Mammary epithelial cell (primary cell): Measurements from ENCODE around the gene GARIN5B.

Experiments
- EZH2 ChIP-seq: IDR thresholded peaks from 2 replicates; pipeline ENCODE4 v1.6.1; 2012; ENCODE audit warnings: low read length, inconsistent platforms, borderline replicate concordance
- TF ChIP-seq, protein P1 (sequence below), 2 donors: IDR thresholded peaks in 1 of 2; conservative IDR thresholded peaks in 1 of 2; 2 replicates each; pipeline ENCODE4 v1.5.1; 2011 to 2012; ENCODE audit warnings: inconsistent platforms in 2 of 2, low read length in 2 of 2, mild to moderate bottlenecking in 2 of 2, control low read depth in 1 of 2, low read depth in 1 of 2; ENCODE audit not compliant: insufficient read depth in 1 of 2; ENCODE audit errors: extremely low read depth in 1 of 2

DNA sequence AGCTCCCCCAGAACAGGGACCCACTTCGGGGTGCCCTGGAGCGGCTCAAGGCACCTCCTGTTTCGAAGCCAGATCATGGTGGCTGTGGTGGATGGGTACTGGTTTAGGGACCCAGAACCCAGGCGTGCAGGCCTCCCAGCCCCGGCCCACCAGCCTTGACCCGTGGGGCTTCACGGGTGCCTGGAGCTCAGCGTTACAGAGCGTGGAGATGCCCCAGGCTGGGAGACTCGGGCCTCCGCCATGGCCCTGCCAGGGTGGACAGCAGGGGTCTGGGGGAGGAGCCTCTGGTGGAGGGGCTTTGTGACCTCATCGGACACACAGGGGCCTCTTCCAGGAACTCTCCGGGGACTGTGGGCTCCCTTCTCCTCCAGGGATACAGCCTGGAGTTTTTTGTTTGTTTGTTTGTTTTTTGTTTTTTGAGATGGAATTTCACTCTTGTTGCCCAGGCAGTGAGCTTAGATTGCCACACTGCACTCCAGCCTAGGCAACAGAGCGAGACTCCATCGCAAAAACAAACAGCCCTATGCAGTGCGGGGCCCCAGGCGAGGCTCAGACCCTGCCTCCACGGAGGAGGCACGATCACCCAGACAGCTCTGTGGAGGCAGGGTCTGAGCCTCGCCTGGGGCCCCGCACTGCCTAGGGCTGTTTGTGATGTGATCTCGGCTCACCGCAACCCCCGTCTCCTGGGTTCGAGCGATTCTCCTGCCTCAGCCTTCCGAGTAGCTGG lies at the start of gene GARIN5B:
- TF ChIP-seq, protein P1, sequence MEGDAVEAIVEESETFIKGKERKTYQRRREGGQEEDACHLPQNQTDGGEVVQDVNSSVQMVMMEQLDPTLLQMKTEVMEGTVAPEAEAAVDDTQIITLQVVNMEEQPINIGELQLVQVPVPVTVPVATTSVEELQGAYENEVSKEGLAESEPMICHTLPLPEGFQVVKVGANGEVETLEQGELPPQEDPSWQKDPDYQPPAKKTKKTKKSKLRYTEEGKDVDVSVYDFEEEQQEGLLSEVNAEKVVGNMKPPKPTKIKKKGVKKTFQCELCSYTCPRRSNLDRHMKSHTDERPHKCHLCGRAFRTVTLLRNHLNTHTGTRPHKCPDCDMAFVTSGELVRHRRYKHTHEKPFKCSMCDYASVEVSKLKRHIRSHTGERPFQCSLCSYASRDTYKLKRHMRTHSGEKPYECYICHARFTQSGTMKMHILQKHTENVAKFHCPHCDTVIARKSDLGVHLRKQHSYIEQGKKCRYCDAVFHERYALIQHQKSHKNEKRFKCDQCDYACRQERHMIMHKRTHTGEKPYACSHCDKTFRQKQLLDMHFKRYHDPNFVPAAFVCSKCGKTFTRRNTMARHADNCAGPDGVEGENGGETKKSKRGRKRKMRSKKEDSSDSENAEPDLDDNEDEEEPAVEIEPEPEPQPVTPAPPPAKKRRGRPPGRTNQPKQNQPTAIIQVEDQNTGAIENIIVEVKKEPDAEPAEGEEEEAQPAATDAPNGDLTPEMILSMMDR (conservative IDR thresholded peaks at IDR 0.05 in 1 of 2, IDR thresholded peaks at IDR 0.05 in 1 of 2; ENCODE audit: extremely low read depth in 1 of 2, insufficient read depth in 1 of 2, low read depth in 1 of 2, low read length in 2 of 2): no peak
- TF ChIP-seq EZH2: no peak
